ENCODE data around the gene UGT1A4. TPM values are rescaled to one million over a fixed set of nuclear protein-coding genes. Genes with fewer than 3 reads are reported as not detected.

The UGT1A4 gene
- total RNA-seq, 1 experiment from 2014 or later: not detected

GRCh38 chr2:233821196-233821595 lies 102.7 kb downstream of the UGT1A4 start:
- Histone ChIP-seq H2BK5ac (ENCODE audit: insufficient read length, low read length) (no peak overlapping the region), H2AK5ac (ENCODE audit: insufficient read length, low read length) (no peak overlapping the region), H3K9ac (ENCODE audit: extremely low read depth, insufficient read length, low read length) (no peak overlapping the region), H3K4me2 (ENCODE audit: insufficient read depth, insufficient read length, low read length) (no peak overlapping the region), H2AFZ (ENCODE audit: low read length) (no peak overlapping the region), H2BK15ac (ENCODE audit: low read depth, low read length) (no peak overlapping the region), H4K8ac (replicated peaks; ENCODE audit: insufficient read length, low read depth, low read length) (no peak overlapping the region), H3K79me2 (ENCODE audit: insufficient read depth, low read length) (no peaks in the 10 kb centered on the region), H3K18ac (ENCODE audit: insufficient read length, low read depth, low read length) (no peak overlapping the region), H3K23ac (ENCODE audit: insufficient read length, low read depth, low read length) (no peak overlapping the region), H3K9me3 (ENCODE audit: control insufficient read depth, low read depth, low read length) (no peaks in the 10 kb centered on the region), H4K91ac (ENCODE audit: insufficient read length, low read depth, low read length) (no peak overlapping the region), H3K27me3 (ENCODE audit: insufficient read depth, low read length) (no peaks in the 10 kb centered on the region), H2BK20ac (ENCODE audit: low read depth, low read length, poor library complexity, severe bottlenecking) (no peak overlapping the region), H3T11ph (ENCODE audit: low read length) (no peak overlapping the region), H4K20me1 (ENCODE audit: control insufficient read depth, insufficient read depth, insufficient read length) (no peaks in the 10 kb centered on the region), H3K14ac (ENCODE audit: insufficient read depth, low read length) (no peak overlapping the region), H3K56ac (ENCODE audit: insufficient read length, low read depth, low read length) (no peak overlapping the region), H3K27ac (ENCODE audit: insufficient read length, low read depth, low read length) (no peak overlapping the region), H2BK120ac (ENCODE audit: low read depth, low read length, poor library complexity, severe bottlenecking) (no peak overlapping the region), H3K4ac (ENCODE audit: low read depth, low read length) (no peak overlapping the region), H2BK12ac (ENCODE audit: insufficient read length, low read depth, low read length) (no peak overlapping the region), H3K4me1 (ENCODE audit: insufficient read depth, low read length) (no peaks in the 10 kb centered on the region), H4K5ac (ENCODE audit: insufficient read length, low read depth, low read length) (no peak overlapping the region), H3K23me2 (ENCODE audit: insufficient read length, low read depth, low read length, poor library complexity, severe bottlenecking) (no peaks in the 10 kb centered on the region), H3K79me1 (ENCODE audit: insufficient read depth, low read depth, low read length, poor library complexity, severe bottlenecking) (no peaks in the 10 kb centered on the region)
- no peak for DNase-seq
- peak overlapping the region in 1 of 2 experiments; percentile 25; a peak in 1 of 5 replicates for H3K4me3 Mint-ChIP-seq
- no peaks in the 10 kb centered on the region for H3K36me3 Mint-ChIP-seq (ENCODE audit: insufficient read depth in 1 of 3, low read depth in 3 of 3)
- no peaks in the 10 kb centered on the region; a peak in 1 of 4 replicates for H3K4me1 Mint-ChIP-seq
- no peak for TF ChIP-seq CTCF (conservative IDR thresholded peaks at IDR 0.05)
- WGBS (ENCODE audit: extremely low coverage, insufficient read length, low lambda C conversion rate): no CpG with 5 or more reads among the region's 3 CpGs
- H3K27me3 Mint-ChIP-seq (ENCODE audit: low read depth): peaks cover 1% of the 10 kb centered on the region; the same call in 1 of the 2 replicates
- no peak overlapping the region; a peak in 2 of 7 replicates for H3K27ac Mint-ChIP-seq
- H3K9me3 Mint-ChIP-seq: peaks cover 2 to 3% of the 10 kb centered on the region in 2 experiments; a peak in 3 of 5 replicates
